Mammary epithelial cell (primary cell): ENCODE measurements around the gene PDE3B.

Experiments
- EZH2 ChIP-seq: IDR thresholded peaks from 2 replicates; pipeline ENCODE4 v1.6.1; 2012; ENCODE audit warnings: low read length, inconsistent platforms, borderline replicate concordance
- TF ChIP-seq, protein P1 (sequence below), 2 donors: IDR thresholded peaks in 1 of 2; conservative IDR thresholded peaks in 1 of 2; 2 replicates each; pipeline ENCODE4 v1.5.1; 2011 to 2012; ENCODE audit warnings: inconsistent platforms in 2 of 2, low read length in 2 of 2, mild to moderate bottlenecking in 2 of 2, control low read depth in 1 of 2, low read depth in 1 of 2; ENCODE audit not compliant: insufficient read depth in 1 of 2; ENCODE audit errors: extremely low read depth in 1 of 2

DNA sequence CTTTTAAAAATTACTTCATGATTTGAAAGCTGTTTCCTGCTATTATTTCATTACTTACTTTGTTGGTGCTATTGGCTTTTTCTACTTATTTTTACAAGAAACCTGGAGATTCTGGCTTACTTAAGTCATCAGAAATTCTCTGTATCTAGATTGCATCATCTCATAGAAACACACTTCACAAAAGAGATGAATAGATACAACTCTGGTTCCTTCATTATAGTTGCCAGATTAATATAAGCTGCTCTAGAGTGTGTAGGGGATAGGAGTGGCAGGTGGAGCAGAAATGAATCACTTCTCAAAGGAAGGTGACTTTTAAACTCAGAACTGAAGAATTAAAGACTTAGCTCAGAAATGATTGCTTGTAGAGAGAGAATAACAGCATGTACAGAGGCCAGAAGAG lies 228.4 kb downstream of the PDE3B start:
- no peak for TF ChIP-seq EZH2
- TF ChIP-seq, protein P1, sequence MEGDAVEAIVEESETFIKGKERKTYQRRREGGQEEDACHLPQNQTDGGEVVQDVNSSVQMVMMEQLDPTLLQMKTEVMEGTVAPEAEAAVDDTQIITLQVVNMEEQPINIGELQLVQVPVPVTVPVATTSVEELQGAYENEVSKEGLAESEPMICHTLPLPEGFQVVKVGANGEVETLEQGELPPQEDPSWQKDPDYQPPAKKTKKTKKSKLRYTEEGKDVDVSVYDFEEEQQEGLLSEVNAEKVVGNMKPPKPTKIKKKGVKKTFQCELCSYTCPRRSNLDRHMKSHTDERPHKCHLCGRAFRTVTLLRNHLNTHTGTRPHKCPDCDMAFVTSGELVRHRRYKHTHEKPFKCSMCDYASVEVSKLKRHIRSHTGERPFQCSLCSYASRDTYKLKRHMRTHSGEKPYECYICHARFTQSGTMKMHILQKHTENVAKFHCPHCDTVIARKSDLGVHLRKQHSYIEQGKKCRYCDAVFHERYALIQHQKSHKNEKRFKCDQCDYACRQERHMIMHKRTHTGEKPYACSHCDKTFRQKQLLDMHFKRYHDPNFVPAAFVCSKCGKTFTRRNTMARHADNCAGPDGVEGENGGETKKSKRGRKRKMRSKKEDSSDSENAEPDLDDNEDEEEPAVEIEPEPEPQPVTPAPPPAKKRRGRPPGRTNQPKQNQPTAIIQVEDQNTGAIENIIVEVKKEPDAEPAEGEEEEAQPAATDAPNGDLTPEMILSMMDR (conservative IDR thresholded peaks at IDR 0.05 in 1 of 2, IDR thresholded peaks at IDR 0.05 in 1 of 2; ENCODE audit: extremely low read depth in 1 of 2, insufficient read depth in 1 of 2, low read depth in 1 of 2, low read length in 2 of 2), result no peak
